Breast epithelium (tissue), 3 donors: Measurements from ENCODE around the gene SLC23A1.

ENCODE experiments used
- CTCF ChIP-seq, 3 donors: fragments of 450-650 bp; IDR thresholded peaks; one replicate each; pipeline ENCODE4 v1.5.1; 2016 to 2017; ENCODE audit warnings: antibody characterized with exemption in 3 of 3, mild to moderate bottlenecking in 3 of 3, moderate library complexity in 3 of 3
- POLR2A ChIP-seq: fragments of 450-650 bp; IDR thresholded peaks from one replicate; pipeline ENCODE4 v1.6.1; 2016; ENCODE audit warnings: antibody characterized with exemption, mild to moderate bottlenecking, moderate library complexity
- POLR2AphosphoS5 ChIP-seq, 3 donors: sonication (generic); formaldehyde crosslinking; IDR thresholded peaks; one replicate each; pipeline ENCODE4 v1.6.1; 2017; ENCODE audit warnings: antibody characterized with exemption in 3 of 3

GRCh38 chr5:139387611-139388197 is 4.6 kb upstream of the SLC23A1 start:
- no peak for TF ChIP-seq POLR2A
- TF ChIP-seq CTCF (IDR thresholded peaks at IDR 0.05) = no peak
- no peak for TF ChIP-seq POLR2AphosphoS5 (IDR thresholded peaks at IDR 0.05)
